Fibroblast of the aortic adventitia (primary cell): ENCODE measurements around the gene ALG2. TPM values are rescaled to one million over a fixed set of nuclear protein-coding genes. Genes with fewer than 3 reads are reported as not detected.
"Not testable (repeated sequence)": the region's sequence is repeated elsewhere in the genome, so short reads cannot be mapped to it uniquely, and the experiment has no call there.

Source experiments
- DNase-seq: peaks from one replicate; pipeline ENCODE4 v3.0.0-alpha.2; 2010; ENCODE audit warnings: low read depth
- H3K4me3 ChIP-seq: 2 replicates; pipeline ENCODE4 v1.5.1; 2011; ENCODE audit warnings: low read depth, mild to moderate bottlenecking, control low read depth, low read length, moderate library complexity
- CTCF ChIP-seq: IDR thresholded peaks from 2 replicates; pipeline ENCODE4 v1.5.1; 2011; ENCODE audit warnings: mild to moderate bottlenecking, low read length, control low read depth, inconsistent platforms; ENCODE audit not compliant: insufficient read depth
- total RNA-seq: library from RNA; depleted of rRNA; stranded (reverse); fragments of >200 nt; gene quantifications from 2 replicates; pipeline ENCODE4 v1.2.3, GENCODE V29; 2012; ENCODE audit warnings: low replicate concordance

Gene ALG2
- total RNA-seq, 1 donor, result 44.3 TPM

DNA sequence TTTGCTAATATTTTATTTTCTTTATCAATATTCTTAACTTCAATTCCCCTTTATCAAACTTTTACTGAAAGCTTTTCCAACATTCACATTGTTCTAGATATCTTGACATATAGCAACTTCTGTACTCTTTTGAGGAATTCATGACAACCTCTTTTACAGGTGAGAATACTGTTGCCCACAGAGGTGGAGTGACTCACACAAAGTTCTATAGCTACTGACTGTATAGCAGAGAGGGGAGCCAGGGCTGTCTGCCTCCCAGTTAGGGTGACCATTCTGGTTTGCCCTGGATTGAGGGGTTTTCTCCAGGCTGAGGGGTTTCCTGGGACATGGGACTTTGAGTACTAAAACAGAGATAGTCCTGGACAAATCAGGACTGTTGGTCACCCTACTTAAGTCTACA, 16.6 kb upstream of the ALG2 start:
- no peak for DNase-seq
- H3K4me3 ChIP-seq, result no peak overlapping the region
- TF ChIP-seq CTCF, result no peak

DNA sequence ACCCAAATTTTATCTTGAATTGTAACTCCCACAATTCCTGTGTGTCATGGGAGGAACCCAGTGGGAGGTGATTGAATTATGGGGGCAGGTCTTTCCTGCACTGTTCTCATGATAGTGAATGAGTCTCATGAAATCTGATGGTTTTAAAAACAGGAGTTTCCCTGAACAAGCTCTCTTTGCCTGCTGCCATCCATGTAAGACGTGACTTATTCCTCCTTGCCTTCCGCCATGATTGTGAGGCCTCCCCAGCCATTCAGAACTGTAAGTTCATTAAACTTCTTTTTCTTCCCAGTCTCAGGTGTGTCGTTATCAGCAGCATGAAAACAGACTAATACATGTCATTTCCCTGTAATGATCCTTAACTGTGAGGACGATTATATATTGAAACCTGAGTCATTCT, 16.1 kb upstream of the ALG2 start:
- H3K4me3 ChIP-seq, DNase-seq: not testable (repeated sequence)

DNA sequence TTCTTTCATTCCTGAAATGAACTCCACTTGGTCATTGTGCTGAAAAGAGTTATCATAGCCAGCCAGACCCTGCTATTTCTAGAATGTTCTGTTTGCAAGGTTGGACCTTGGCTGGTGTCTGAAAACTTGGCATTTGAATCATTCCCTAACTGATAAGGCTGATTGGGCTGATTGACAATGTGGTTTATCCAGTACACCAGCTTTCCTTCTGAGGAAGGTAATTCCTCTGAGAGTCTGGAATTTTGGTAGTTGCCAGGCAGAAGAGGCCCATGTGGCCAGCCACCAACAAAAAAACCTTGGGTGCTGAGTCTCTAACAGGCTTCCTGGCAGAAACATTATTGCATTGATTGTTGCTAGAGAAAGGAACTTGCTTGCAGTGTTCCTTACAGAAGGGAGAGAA, 15.6 kb upstream of the ALG2 start:
- H3K4me3 ChIP-seq, result no peak overlapping the region
- peak; percentile 46 for DNase-seq
- TF ChIP-seq CTCF, result no peak

- DNase-seq, result no peak
- no peak overlapping the region for H3K4me3 ChIP-seq
- no peak for TF ChIP-seq CTCF
Measured at GRCh38 chr9:99235926-99236634, 14.3 kb upstream of the ALG2 start.

GRCh38 chr9:99235069-99235468, 13.3 kb upstream of the ALG2 start:
- no peak for TF ChIP-seq CTCF
- no peak overlapping the region for H3K4me3 ChIP-seq
- DNase-seq, result no peak

- no peak overlapping the region for H3K4me3 ChIP-seq
- TF ChIP-seq CTCF, result no peak
- no peak for DNase-seq
Measured at GRCh38 chr9:99234618-99235017, 12.9 kb upstream of the ALG2 start.

DNA sequence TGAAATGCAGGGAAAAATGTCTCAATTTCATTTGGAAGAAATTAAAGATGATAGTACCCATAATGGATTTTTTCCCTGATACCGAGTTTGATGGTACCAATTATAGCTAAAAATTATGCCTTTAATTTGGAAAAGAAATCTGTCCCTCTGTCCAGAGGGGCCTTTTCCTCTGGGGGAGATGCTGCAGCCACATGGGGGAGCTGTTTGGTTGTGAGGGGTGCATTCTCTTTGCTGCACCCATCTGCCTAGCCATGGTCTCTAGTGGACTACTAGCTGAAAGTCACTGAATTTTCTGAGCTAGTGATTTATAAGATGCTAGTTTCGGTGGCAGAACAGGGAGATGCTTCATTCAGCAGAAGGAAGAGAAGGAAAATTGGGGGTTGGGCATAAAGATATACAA, 10.0 kb upstream of the ALG2 start:
- peak; percentile 60 for TF ChIP-seq CTCF
- no peak for DNase-seq

More for the DNA sequence above, 10.0 kb upstream of the ALG2 start:
- no peak overlapping the region for H3K4me3 ChIP-seq
